ENCODE results near the gene NSG1. TPM values are rescaled to one million over a fixed set of nuclear protein-coding genes. Genes with fewer than 3 reads are reported as not detected.

The NSG1 gene
- total and polyA plus RNA-seq, 2 of the 8 experiments (the other 6 are each of a cell fraction or from before 2014, with no cell fraction given), result 35.7 to 61.4 TPM

- H3K27me3 ChIP-seq (replicated peaks in 1 of 4; ENCODE audit: control insufficient read depth in 3 of 4, extremely low read depth in 1 of 4, insufficient read depth in 3 of 4, low read length in 3 of 4), result no peaks in the 10 kb centered on the region
- peak overlapping the region; percentile 51 for H4K5ac ChIP-seq (ENCODE audit: insufficient read length, low read depth, low read length)
- H2BK5ac ChIP-seq (ENCODE audit: low read depth, low read length), result peak overlapping the region; percentile 89
- DNase-seq (ENCODE audit: low read depth in 1 of 2, low spot score in 2 of 2) (no peak), FAIRE-seq (peak; percentile 28)
- CTCF ChIA-PET (ENCODE audit: partially characterized antibody), result interaction anchor here (0.8 to 2.1 kb wide), 5 partner anchors 22 to 65 kb away, joined by 3 to 6 read pairs (median 3); no protein-coding TSS in a partner anchor
- H3K79me2 ChIP-seq (ENCODE audit: control insufficient read depth in 1 of 2, insufficient read depth in 2 of 2, low read length in 2 of 2), result no peaks in the 10 kb centered on the region
- H3K9me3 ChIP-seq (ENCODE audit: insufficient read depth in 2 of 2, low read depth in 1 of 2, low read length in 1 of 2), result no peaks in the 10 kb centered on the region
- H3K4me3 ChIP-seq (ENCODE audit: extremely low read depth in 1 of 4, insufficient read depth in 2 of 4, low read depth in 3 of 4, low read length in 4 of 4), result peak overlapping the region in 1 of 4 experiments; percentile 1; a peak in 1 of 8 replicates
- H2BK15ac ChIP-seq (ENCODE audit: low read length), result no peak overlapping the region
- H2AK5ac ChIP-seq (ENCODE audit: low read depth, low read length), result no peak overlapping the region; the same call in 1 of the 2 replicates
- H4K91ac ChIP-seq (replicated peaks; ENCODE audit: insufficient read length, low read length), result peak overlapping the region; percentile 87
- H3K14ac ChIP-seq (ENCODE audit: insufficient read length), result no peak overlapping the region
- H3K56ac ChIP-seq (replicated peaks; ENCODE audit: insufficient read length, low read depth, low read length), result no peak overlapping the region
- no peaks in the 10 kb centered on the region for H3K79me1 ChIP-seq (ENCODE audit: low read depth, low read length)
- H3K18ac ChIP-seq (ENCODE audit: extremely low read depth, low read length), result peak overlapping the region; percentile 66; the same call in 1 of the 2 replicates
- H3K4me2 ChIP-seq (ENCODE audit: insufficient read depth in 1 of 2, low read depth in 2 of 2, low read length in 2 of 2), result peak overlapping the region; percentile 43 to 66
- no peak overlapping the region for H3K4ac ChIP-seq (replicated peaks; ENCODE audit: insufficient read length, low read depth, low read length)
- H3K9ac ChIP-seq (replicated peaks in 1 of 4; ENCODE audit: extremely low read depth in 1 of 4, low read depth in 3 of 4, low read length in 3 of 4), result peak overlapping the region in 1 of 4 experiments; percentile 51; a peak in 2 of 7 replicates
- H4K20me1 ChIP-seq (replicated peaks in 1 of 2; ENCODE audit: control insufficient read depth in 1 of 2, insufficient read depth in 2 of 2, low read length in 2 of 2), result no peaks in the 10 kb centered on the region
- no peak overlapping the region for H4K8ac ChIP-seq (ENCODE audit: extremely low read depth, insufficient read depth, low read length)
- no peaks in the 10 kb centered on the region for H3K23me2 ChIP-seq (ENCODE audit: low read depth, low read length)
- peak overlapping the region; percentile 77 for H2BK120ac ChIP-seq (replicated peaks; ENCODE audit: low read depth, low read length)
- WGBS, 2 experiments (ENCODE audit: extremely low coverage in 1 of 2, insufficient coverage in 1 of 2, insufficient read length in 1 of 2, insufficient replicate concordance in 2 of 2, low coverage in 1 of 2, low lambda C conversion rate in 2 of 2, missing lambda C conversion rate in 1 of 2), result 27% methylated on average over 5 of the region's 5 CpGs; no CpG with 5 or more reads in 1 of the 2 experiments
- no peak overlapping the region for H2AFZ ChIP-seq (ENCODE audit: low read length)
- POLR2A ChIA-PET (ENCODE audit: partially characterized antibody), result interaction anchor here (0.6 kb wide), 1 partner anchor 11 kb away, joined by 3 read pairs; no protein-coding TSS in a partner anchor
- peaks cover 9 to 23% (median 17%) of the 10 kb centered on the region in 4 experiments; a peak in 6 of 7 replicates for H3K4me1 ChIP-seq (replicated peaks in 1 of 4; ENCODE audit: control insufficient read depth in 3 of 4, insufficient read depth in 4 of 4, low read length in 3 of 4)
- peak overlapping the region; percentile 82; the same call in 1 of the 2 replicates for H2BK20ac ChIP-seq (ENCODE audit: low read length)
- H2BK12ac ChIP-seq (ENCODE audit: low read depth, low read length), result peak overlapping the region; percentile 76; the same call in 1 of the 2 replicates
- peaks cover 0 to 6% (median 2%) of the 10 kb centered on the region in 4 experiments; a peak in 4 of 8 replicates for H3K36me3 ChIP-seq (ENCODE audit: control insufficient read depth in 2 of 4, insufficient read depth in 4 of 4, low read length in 3 of 4)
- H3K23ac ChIP-seq (ENCODE audit: insufficient read length), result no peak overlapping the region
- no peak overlapping the region for H3K27ac ChIP-seq (ENCODE audit: low read depth, low read length)
- TF ChIP-seq E2F6 (IDR thresholded peaks at IDR 0.05) (no peak), MAFK (IDR thresholded peaks at IDR 0.05; ENCODE audit: low read depth, low read length) (no peak), RBBP5 (IDR thresholded peaks at IDR 0.05; ENCODE audit: borderline replicate concordance, low read depth, low read length) (no peak), POU5F1 (IDR thresholded peaks at IDR 0.05; ENCODE audit: low read depth, low read length) (no peak), TEAD4 (IDR thresholded peaks at IDR 0.05; ENCODE audit: low read depth, low read length) (no peak), SP1 (IDR thresholded peaks at IDR 0.05; ENCODE audit: low read depth, low read length) (no peak), ASH2L (IDR thresholded peaks at IDR 0.05; ENCODE audit: low read length) (no peak), ZNF274 (IDR thresholded peaks at IDR 0.05; ENCODE audit: borderline replicate concordance, extremely low read depth, low read length) (no peak), USF2 (IDR thresholded peaks at IDR 0.05; ENCODE audit: low read length) (no peak)
Observed at GRCh38 chr4:4457803-4458553, 71.1 kb downstream of the NSG1 start.

Data from H1 (cell line).